ENCODE measurements around the gene MAST3. TPM values are rescaled to one million over a fixed set of nuclear protein-coding genes. Genes with fewer than 3 reads are reported as not detected.

Gene MAST3
- total RNA-seq, 1 experiment from 2014 or later, result 4.3 TPM

DNA sequence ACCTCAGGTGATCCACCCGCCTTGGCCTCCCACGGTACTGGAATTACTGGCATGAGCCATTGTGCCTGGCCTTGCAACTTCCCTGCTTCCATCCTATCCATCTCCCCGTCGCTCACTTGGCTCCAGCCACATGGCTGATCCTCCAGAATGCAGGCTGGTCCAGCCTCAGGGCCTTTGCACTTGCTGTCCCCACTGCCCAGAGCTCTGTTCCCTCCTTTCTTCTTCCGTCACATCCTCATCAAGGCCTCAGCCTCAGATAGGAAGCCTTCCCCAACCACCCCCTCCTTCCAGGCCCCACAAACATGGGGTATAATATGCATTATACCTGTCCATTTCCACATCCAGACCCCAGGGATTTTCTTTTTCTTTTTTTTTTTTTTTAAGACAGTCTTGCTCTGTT is 16.2 kb downstream of the MAST3 start:
- H3K4me1 ChIP-seq, result peaks cover 12% of the 10 kb centered on the region
- peaks cover 18% of the 10 kb centered on the region for H3K27me3 ChIP-seq
- no peak overlapping the region for H3K4me3 ChIP-seq
- H3K9me3 ChIP-seq (replicated peaks), result no peaks in the 10 kb centered on the region
- DNase-seq, result no peak
- no peak overlapping the region for H3K27ac ChIP-seq
- H3K36me3 ChIP-seq, result no peaks in the 10 kb centered on the region

DNA sequence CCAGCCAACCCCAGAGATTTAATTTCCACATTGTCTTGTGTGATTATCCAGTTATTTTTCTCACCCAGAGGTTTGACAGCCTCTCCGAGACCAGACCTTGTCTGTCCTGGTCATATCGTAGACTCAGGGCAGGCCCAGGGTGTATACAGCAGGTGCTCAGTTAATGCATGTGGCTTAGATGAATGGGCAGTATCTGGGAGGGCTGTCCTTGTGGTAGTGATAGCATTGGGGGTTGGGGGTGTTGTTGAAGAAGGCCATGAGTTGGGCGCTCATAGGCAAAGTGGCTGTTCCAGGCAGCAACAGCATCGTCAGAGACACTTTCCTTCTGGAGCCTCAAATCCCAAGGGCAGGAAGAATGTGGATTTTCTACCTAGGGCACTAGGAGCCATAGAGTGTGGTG is 16.9 kb downstream of the MAST3 start:
- Histone ChIP-seq H3K27me3 (peaks cover 12% of the 10 kb centered on the region), H3K4me1 (peaks cover 12% of the 10 kb centered on the region), H3K9me3 (replicated peaks) (no peaks in the 10 kb centered on the region), H3K4me3 (no peak overlapping the region), H3K36me3 (no peaks in the 10 kb centered on the region), H3K27ac (no peak overlapping the region)
- no peak for DNase-seq

DNA sequence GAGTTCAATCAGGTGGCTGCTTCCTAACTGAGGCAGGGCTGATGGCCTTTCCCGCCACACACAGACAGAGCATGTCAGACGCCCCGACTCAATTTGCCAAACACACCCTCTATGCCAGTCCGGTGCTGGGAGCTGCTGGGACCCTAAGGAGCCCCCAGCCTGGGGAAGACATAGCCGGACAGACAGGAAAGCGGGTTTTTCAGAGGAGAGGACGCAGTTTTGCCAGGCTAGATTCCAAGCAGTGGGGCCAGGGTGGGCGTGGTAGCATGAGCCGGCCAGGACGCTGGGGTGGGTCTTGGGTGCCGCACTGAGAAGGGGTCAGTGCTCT is 19.8 kb downstream of the MAST3 start:
- Histone ChIP-seq H3K36me3 (no peaks in the 10 kb centered on the region), H3K27ac (no peak overlapping the region), H3K27me3 (no peaks in the 10 kb centered on the region; the same call in 1 of the 2 replicates), H3K9me3 (replicated peaks) (no peaks in the 10 kb centered on the region), H3K4me1 (0 out of 2 replicates have a peak, but pooled peaks cover 5% of the 10 kb centered on the region), H3K4me3 (peak overlapping the region; percentile 76)
- DNase-seq, result no peak

DNA sequence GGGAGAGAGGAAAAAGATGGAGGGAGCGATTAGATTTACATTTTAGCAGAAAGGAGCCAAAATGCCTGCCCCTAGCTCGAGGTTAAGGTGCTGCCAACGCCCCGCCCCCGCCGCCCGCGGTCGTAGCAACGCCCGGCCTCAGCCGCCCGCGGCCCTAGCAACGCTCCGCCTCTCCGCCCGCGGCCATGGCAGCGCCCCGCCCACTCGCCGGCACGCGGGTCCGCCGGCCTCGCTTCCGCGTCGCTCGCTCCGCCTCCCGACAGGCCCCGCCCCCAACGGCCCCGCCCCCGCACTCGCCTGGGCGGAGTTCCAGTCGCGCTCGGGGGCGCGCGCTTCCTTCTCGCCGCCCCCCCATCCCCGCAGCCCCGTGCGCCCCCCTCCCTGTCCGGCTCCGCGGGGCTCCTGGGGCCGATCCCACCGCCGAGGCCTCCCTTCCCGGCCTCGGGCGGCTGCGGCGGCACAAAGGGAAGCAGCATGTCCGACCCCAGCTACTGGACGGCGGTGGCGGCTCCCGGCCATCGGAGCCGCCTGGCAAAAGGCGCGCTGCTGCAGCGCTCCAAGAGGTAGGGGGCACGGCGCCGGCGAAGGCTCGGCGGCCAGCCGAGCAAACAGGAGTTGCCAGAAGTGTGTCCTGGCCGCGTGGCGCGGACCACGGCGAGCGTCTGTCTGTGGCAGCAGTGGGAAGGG is 20.3 kb downstream of the MAST3 start:
- peak overlapping the region; percentile 38; the same call in 1 of the 2 replicates for H3K27ac ChIP-seq
- DNase-seq, result peak; percentile 88 to 93

DNA sequence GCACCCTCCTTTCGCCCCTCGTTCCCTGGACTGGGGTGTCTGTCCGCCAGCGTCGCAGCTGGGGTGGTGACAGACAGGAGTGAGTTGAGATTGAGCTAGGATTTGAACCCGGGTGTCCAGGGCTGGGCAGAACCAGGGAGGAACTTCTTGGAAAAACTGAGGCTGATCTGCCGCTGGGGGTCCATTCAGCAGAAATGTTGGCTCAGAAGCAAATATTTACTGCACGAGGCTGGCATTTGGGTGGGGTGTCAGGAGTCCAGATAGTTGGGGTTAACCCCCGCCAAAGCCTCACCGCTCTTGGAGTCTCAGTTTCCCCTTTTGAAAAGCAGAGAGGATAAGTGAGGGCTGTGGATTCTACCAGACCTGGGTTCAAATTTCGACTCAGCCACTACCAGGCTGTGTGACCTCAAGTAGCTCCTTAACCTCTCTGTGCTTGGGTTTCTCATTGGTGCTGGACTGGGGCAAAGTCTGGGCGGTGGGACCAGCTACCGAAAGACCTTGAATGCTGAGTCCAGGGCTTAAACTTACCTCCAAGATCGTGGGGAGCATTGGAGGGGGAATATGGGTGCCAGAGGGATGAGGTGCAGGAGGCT is 20.9 kb downstream of the MAST3 start:
- no peaks in the 10 kb centered on the region for H3K9me3 ChIP-seq (replicated peaks)
- H3K27ac ChIP-seq, result peak overlapping the region; percentile 38; the same call in 1 of the 2 replicates
- H3K4me3 ChIP-seq, result peak overlapping the region; percentile 76
- H3K27me3 ChIP-seq, result no peaks in the 10 kb centered on the region
- no peak for DNase-seq
- 0 out of 2 replicates have a peak, but pooled peaks cover 5% of the 10 kb centered on the region for H3K4me1 ChIP-seq
- no peaks in the 10 kb centered on the region for H3K36me3 ChIP-seq

More for the DNA sequence above, 20.3 kb downstream of the MAST3 start:
- no peaks in the 10 kb centered on the region for H3K27me3 ChIP-seq
- H3K4me3 ChIP-seq, result peak overlapping the region; percentile 76
- H3K36me3 ChIP-seq, result no peaks in the 10 kb centered on the region
- H3K9me3 ChIP-seq (replicated peaks), result no peaks in the 10 kb centered on the region
- 0 out of 2 replicates have a peak, but pooled peaks cover 5% of the 10 kb centered on the region for H3K4me1 ChIP-seq

DNA sequence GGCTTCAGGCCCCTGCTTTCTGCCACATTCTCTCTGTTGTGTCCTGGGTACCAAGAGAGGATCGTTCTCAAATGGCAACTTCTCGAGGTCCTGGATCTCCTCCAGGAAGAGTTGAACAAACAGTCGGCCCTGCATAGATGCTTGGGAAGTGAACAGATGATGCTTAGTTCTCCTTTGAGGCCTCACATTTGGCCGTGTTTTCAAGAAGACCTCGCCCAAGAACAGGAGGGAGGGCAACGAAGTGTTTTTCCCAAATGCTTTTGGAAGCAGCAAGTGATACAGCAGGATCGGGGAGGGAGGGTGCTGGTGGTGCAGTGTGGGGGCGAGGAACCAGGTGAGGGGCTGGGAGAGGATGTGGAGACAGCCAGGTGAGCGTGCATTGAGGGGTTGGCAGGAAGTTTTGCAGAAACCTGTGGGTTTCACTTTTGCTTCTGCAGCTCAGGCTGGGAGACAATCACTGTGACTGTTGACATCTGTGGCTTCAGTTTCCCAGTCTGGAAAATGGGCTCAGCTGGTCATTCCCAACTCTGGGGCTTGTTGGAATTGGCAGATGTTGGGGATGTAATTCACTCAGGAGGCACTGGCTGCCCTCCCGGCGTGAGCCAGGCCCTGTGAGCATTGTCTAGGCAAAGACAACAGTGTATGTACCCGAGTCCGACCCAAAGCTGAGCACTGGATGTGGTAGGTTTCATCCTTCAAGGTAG is 21.6 kb downstream of the MAST3 start:
- no peak overlapping the region for H3K4me3 ChIP-seq

DNA sequence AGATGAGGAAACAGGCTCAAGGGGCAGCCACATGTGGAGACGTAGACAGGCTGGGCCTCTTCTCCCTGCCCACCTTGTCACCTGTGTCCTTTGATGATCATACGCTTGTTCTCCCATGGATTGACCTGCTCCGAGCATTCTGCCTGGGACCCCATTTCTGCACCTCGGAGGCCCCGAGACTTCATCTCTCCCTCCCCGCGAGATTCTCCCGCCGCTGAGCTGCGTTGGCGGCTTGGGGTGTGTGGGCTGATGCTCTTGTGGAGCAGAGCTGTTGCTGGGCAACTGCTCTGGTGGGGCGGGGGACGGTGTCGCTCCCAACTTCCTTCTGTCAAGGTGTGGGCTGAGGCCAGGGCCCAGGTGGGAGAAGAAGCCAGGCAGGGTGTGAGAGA is 22.1 kb downstream of the MAST3 start:
- Histone ChIP-seq H3K27ac (no peak overlapping the region), H3K4me3 (no peak overlapping the region), H3K4me1 (0 out of 2 replicates have a peak, but pooled peaks cover 5% of the 10 kb centered on the region), H3K9me3 (replicated peaks) (no peaks in the 10 kb centered on the region), H3K27me3 (no peaks in the 10 kb centered on the region), H3K36me3 (0 out of 2 replicates have a peak, but pooled peaks cover 2% of the 10 kb centered on the region)
- no peak for DNase-seq

More for the DNA sequence above, 21.6 kb downstream of the MAST3 start:
- Histone ChIP-seq H3K27me3 (no peaks in the 10 kb centered on the region), H3K36me3 (no peaks in the 10 kb centered on the region), H3K4me1 (0 out of 2 replicates have a peak, but pooled peaks cover 5% of the 10 kb centered on the region), H3K9me3 (replicated peaks) (no peaks in the 10 kb centered on the region), H3K27ac (no peak overlapping the region)
- DNase-seq, result no peak

DNA sequence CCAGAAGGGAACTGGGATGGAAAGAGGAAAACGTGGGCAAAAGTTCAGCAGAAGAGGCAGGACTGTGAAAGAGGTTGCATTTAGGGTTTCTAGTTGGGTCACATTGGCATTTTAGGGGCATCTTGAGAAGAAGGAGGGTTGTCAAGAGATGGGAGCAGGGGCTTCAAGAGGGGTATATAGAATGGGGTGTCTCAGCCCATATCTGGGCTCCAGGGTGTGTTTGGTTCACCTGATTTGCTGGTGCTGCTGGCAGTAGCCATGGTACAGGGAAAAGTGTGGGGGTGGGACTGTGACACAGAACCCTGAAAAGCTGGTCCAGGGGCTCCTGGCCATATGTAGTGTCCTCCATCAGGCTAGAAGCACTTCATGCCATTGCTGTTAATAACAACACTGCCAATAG is 22.5 kb downstream of the MAST3 start:
- Histone ChIP-seq H3K36me3 (0 out of 2 replicates have a peak, but pooled peaks cover 2% of the 10 kb centered on the region), H3K9me3 (replicated peaks) (no peaks in the 10 kb centered on the region), H3K27ac (no peak overlapping the region), H3K4me1 (0 out of 2 replicates have a peak, but pooled peaks cover 5% of the 10 kb centered on the region), H3K27me3 (no peaks in the 10 kb centered on the region), H3K4me3 (no peak overlapping the region)
- no peak for DNase-seq

DNA sequence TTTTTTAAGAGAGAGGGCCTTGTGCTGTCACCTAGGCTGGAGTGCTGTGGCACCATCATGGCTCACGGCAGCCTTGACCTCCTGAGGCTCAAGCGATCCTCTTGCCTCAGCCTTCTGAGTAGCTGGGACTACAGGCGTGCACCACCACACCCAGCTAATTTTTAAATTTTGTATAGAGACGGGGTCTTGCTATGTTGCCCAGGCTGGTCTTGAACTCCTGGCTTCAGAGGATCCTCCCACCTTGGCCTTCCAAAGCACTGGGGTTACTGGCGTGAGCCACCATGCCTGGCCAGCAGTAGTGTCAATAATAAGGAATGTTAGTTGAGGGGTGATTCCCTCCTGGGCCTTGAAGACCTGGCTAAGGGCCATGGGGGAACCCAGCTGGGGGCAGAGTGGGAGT is 23.6 kb downstream of the MAST3 start:
- H3K36me3 ChIP-seq, result 0 out of 2 replicates have a peak, but pooled peaks cover 2% of the 10 kb centered on the region
- H3K4me1 ChIP-seq, result 0 out of 2 replicates have a peak, but pooled peaks cover 5% of the 10 kb centered on the region
- DNase-seq, result no peak
- no peak overlapping the region for H3K27ac ChIP-seq
- H3K9me3 ChIP-seq (replicated peaks), result no peaks in the 10 kb centered on the region
- no peaks in the 10 kb centered on the region for H3K27me3 ChIP-seq
- no peak overlapping the region for H3K4me3 ChIP-seq

DNA sequence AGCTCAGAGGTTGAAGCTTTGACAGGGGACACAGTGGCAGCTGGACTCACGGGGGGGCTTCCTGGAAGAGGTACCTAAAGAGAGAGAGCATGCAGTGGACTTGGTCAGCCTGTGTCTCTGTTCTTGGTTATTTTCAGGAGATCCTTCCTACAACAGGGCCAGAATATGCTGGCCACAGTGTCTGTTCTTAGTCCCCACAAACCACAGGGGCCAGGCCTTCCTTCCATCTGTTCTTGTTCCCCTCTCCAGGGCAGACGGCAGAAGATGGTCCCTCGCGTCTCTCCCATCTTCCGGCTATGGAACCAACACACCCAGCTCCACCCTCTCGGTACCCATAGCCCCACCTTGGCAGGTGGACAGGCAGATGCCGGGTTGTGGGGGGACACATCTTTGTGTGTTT is 24.8 kb downstream of the MAST3 start:
- Histone ChIP-seq H3K27me3 (no peaks in the 10 kb centered on the region), H3K4me1 (0 out of 2 replicates have a peak, but pooled peaks cover 3% of the 10 kb centered on the region), H3K9me3 (replicated peaks) (no peaks in the 10 kb centered on the region), H3K27ac (no peak overlapping the region), H3K36me3 (0 out of 2 replicates have a peak, but pooled peaks cover 4% of the 10 kb centered on the region), H3K4me3 (no peak overlapping the region)
- DNase-seq, result no peak

DNA sequence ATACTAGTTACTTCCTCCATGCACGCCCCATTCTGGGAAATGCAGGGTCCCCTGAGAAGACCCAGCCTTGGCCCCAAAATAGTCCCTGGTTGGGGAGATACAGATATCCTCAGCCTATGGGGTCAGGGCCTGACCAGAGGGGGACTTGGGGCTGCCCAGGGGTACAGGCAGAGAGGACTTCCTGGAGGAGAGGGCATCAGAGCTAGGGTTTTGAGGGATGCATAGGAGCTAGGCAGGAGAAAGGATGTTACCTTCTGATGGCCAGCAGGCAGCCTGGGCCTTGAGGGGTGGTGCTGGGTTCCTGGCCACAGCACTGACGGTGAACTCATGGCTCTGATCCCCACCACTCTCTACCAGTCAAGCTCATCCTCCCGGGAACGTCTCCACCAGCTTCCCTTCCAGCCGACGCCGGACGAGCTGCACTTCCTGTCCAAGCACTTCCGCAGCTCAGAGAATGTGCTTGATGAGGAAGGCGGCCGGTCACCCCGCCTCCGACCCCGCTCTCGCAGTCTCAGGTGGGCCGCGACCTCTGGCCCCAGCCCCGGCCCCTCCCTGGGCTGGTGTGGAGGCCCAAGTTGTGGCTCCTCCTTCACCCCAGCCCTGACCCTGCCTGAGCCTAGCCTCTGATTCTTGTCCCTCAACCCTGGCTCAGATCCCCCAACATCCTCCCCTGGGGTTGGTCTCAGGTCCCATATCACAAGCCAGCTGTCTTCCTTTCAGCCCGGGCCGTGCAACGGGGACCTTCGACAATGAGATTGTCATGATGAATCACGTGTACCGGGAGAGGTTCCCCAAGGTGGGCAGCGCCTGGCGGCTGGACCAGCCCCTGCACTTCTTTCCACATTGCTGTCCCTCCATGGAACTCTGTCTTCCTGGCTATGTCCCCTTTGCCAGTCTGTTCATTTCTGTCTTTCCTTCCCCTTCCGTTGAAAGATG is 25.6 kb downstream of the MAST3 start:
- no peaks in the 10 kb centered on the region for H3K9me3 ChIP-seq (replicated peaks)
- H3K27ac ChIP-seq, result no peak overlapping the region
- no peak overlapping the region for H3K4me3 ChIP-seq
- DNase-seq, result no peak
- H3K4me1 ChIP-seq, result 0 out of 2 replicates have a peak, but pooled peaks cover 2% of the 10 kb centered on the region
- 0 out of 2 replicates have a peak, but pooled peaks cover 4% of the 10 kb centered on the region for H3K36me3 ChIP-seq
- H3K27me3 ChIP-seq, result no peaks in the 10 kb centered on the region

DNA sequence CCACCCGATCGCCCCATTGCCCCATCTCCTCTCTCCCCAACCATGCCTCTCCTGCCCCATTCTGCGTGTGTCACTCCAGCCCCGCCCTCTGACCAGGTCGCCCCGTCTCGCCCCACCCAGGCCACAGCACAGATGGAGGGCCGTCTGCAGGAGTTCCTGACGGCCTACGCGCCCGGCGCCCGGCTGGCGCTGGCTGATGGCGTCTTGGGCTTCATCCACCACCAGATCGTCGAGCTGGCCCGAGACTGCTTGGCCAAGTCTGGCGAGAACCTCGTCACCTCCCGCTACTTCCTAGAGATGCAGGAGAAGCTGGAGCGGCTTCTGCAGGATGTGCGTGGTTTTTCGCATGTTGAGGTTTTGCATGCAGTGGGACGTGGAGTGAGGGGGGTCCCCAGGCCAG is 26.2 kb downstream of the MAST3 start:
- no peak overlapping the region for H3K4me3 ChIP-seq
- H3K27ac ChIP-seq, result no peak overlapping the region
- no peaks in the 10 kb centered on the region for H3K27me3 ChIP-seq
- H3K4me1 ChIP-seq, result no peaks in the 10 kb centered on the region
- DNase-seq, result no peak
- no peaks in the 10 kb centered on the region for H3K9me3 ChIP-seq (replicated peaks)
- 0 out of 2 replicates have a peak, but pooled peaks cover 4% of the 10 kb centered on the region for H3K36me3 ChIP-seq

DNA sequence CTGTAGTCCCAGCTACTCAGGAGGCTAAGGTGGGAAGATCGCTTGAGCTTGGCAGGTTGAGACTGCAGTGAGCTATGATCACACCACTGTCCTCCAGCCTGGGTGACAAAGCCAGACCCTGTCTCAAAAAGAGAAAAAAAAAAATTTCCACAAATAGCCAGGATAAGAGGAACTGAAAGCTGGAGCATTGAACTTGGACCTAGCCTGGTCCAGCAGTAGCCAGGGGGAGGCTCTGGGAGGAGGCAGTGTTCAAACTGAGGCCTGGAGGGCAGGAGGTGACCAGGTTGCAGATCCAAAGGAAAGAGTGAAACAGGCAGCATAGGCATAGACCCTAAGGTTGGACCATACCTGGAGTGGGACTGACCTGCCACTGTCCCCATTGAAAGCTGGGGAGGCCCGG is 28.5 kb downstream of the MAST3 start:
- H3K27ac ChIP-seq, result no peak overlapping the region
- H3K4me3 ChIP-seq, result no peak overlapping the region
- H3K27me3 ChIP-seq, result no peaks in the 10 kb centered on the region
- no peaks in the 10 kb centered on the region for H3K9me3 ChIP-seq (replicated peaks)
- no peaks in the 10 kb centered on the region for H3K4me1 ChIP-seq
- H3K36me3 ChIP-seq, result peaks cover 9% of the 10 kb centered on the region; the same call in 1 of the 2 replicates
- no peak for DNase-seq

DNA sequence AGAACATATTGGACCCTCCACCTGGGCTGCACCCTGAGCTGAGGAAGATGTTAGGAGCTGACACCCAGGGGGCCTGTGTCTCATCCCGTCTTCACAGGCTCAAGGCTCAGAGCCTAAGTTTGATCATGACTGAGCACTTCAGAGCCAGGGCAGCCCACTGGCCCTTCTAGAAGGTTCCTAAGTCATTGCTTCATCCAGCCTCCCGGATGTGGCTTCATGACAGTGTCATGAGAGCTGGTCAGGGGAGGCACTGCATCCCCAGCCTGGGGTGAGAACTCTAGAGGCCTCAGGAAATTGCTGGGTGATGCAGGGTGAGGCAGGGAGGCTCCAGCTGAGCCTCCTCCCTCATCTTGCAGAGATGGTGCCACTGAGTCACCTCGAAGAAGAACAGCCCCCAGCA is 30.5 kb downstream of the MAST3 start:
- Histone ChIP-seq H3K4me1 (no peaks in the 10 kb centered on the region), H3K36me3 (peaks cover 9% of the 10 kb centered on the region; the same call in 1 of the 2 replicates)
- DNase-seq, result no peak

More for the DNA sequence above, 30.5 kb downstream of the MAST3 start:
- Histone ChIP-seq H3K9me3 (replicated peaks) (no peaks in the 10 kb centered on the region), H3K27me3 (no peaks in the 10 kb centered on the region), H3K27ac (no peak overlapping the region), H3K4me3 (no peak overlapping the region)
